A673 (cell line): ENCODE data around the gene MSANTD1.

Source experiments
- EZH2 ChIP-seq: fragments of 200-600 bp; sonication (generic); IDR thresholded peaks from 2 replicates; pipeline ENCODE4 v1.6.1; 2017; ENCODE audit warnings: borderline replicate concordance, low read depth, mild to moderate bottlenecking, mixed read lengths, antibody characterized with exemption, low read length; ENCODE audit not compliant: poor library complexity, severe bottlenecking
- TF ChIP-seq, protein P1 (sequence below): fragments of 300-800, 200-600 bp; sonication (generic); conservative IDR thresholded peaks from 2 replicates; pipeline ENCODE4 v1.5.1; 2017; ENCODE audit warnings: low read depth, mild to moderate bottlenecking, antibody characterized with exemption, low read length, moderate library complexity, mixed read lengths

DNA sequence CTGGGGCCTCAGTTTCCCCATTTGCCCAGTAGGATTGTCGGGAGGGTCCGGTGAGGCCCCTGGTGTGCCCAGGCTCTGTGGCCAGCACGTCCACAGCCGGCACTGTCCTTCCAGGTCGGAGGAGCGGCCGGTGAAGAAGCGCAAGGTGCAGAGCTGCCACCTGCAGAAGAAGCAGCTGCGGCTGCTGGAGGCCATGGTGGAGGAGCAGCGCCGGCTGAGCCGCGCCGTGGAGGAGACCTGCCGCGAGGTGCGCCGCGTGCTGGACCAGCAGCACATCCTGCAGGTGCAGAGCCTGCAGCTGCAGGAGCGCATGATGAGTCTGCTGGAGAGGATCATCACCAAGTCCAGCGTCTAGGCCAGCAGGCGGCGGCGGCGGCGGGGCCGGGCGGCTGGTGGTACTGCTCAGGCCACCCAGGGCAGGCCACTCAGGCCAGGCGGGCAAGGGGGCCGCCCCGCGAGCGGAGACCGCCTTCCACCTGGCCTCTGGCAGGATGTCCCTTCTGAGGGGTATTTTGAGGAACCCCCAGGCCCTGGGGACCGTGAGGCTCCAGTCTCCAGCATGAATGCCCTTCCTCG, 6.7 kb downstream of the MSANTD1 start:
- TF ChIP-seq, protein P1, sequence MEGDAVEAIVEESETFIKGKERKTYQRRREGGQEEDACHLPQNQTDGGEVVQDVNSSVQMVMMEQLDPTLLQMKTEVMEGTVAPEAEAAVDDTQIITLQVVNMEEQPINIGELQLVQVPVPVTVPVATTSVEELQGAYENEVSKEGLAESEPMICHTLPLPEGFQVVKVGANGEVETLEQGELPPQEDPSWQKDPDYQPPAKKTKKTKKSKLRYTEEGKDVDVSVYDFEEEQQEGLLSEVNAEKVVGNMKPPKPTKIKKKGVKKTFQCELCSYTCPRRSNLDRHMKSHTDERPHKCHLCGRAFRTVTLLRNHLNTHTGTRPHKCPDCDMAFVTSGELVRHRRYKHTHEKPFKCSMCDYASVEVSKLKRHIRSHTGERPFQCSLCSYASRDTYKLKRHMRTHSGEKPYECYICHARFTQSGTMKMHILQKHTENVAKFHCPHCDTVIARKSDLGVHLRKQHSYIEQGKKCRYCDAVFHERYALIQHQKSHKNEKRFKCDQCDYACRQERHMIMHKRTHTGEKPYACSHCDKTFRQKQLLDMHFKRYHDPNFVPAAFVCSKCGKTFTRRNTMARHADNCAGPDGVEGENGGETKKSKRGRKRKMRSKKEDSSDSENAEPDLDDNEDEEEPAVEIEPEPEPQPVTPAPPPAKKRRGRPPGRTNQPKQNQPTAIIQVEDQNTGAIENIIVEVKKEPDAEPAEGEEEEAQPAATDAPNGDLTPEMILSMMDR, result no peak
- no peak for TF ChIP-seq EZH2
